ENCODE data around the gene SCPEP1. TPM values are rescaled to one million over a fixed set of nuclear protein-coding genes. Genes with fewer than 3 reads are reported as not detected.
A peak's percentile ranks its signal among the peaks of the same experiment; 100 is the strongest.

SCPEP1 gene
- total and polyA plus RNA-seq, 2 of the 13 experiments (the other 11 are each of a cell fraction or from before 2014, with no cell fraction given), result 24.3 to 27.3 TPM

- TF ChIP-seq PRDM4 (CRISPR knock-in tag; IDR thresholded peaks at IDR 0.05; ENCODE audit: borderline replicate concordance), result no peak
- TF ChIP-seq ZNF136 (CRISPR knock-in tag; IDR thresholded peaks at IDR 0.05; ENCODE audit: low read depth), result no peak
- no peak for TF ChIP-seq FOXP1 (IDR thresholded peaks at IDR 0.05)
- peak; percentile 19; the same call in 1 of the 2 replicates for TF ChIP-seq FOXP1 (CRISPR knock-in tag; IDR thresholded peaks at IDR 0.05)
- no peak for TF ChIP-seq MTF2 (CRISPR knock-in tag; IDR thresholded peaks at IDR 0.05; ENCODE audit: borderline replicate concordance)
- no peak for TF ChIP-seq ZFP36 (IDR thresholded peaks at IDR 0.05; ENCODE audit: borderline replicate concordance, low read depth, low read length, partially characterized antibody)
- TF ChIP-seq TRIM22 (IDR thresholded peaks at IDR 0.05), result no peak
- TF ChIP-seq ZNF260 (CRISPR knock-in tag; IDR thresholded peaks at IDR 0.05; ENCODE audit: borderline replicate concordance, low read depth), result no peak
- TF ChIP-seq ZNF496 (CRISPR knock-in tag; IDR thresholded peaks at IDR 0.05; ENCODE audit: insufficient replicate concordance), result no peak
- no peak for TF ChIP-seq SP140L (CRISPR knock-in tag; IDR thresholded peaks at IDR 0.05; ENCODE audit: borderline replicate concordance)
- no peak for TF ChIP-seq TRAFD1 (CRISPR knock-in tag; IDR thresholded peaks at IDR 0.05; ENCODE audit: borderline replicate concordance)
- TF ChIP-seq TFDP2 (CRISPR knock-in tag; IDR thresholded peaks at IDR 0.05), result no peak
- TF ChIP-seq MATR3 (CRISPR knock-in tag; IDR thresholded peaks at IDR 0.05), result no peak
- no peak for TF ChIP-seq CSRNP1 (CRISPR knock-in tag; IDR thresholded peaks at IDR 0.05)
- no peak for TF ChIP-seq POGZ (CRISPR knock-in tag; IDR thresholded peaks at IDR 0.05)
- TF ChIP-seq KLF9 (CRISPR knock-in tag; IDR thresholded peaks at IDR 0.05; ENCODE audit: low read depth), result no peak
- no peak for TF ChIP-seq HCFC1 (IDR thresholded peaks at IDR 0.05; ENCODE audit: low read depth, low read length)
- TF ChIP-seq RBM22 (optimal IDR thresholded peaks at IDR 0.05; ENCODE audit: low read length), result no peak
- no peak for TF ChIP-seq ETV6 (CRISPR knock-in tag; conservative IDR thresholded peaks at IDR 0.05)
- TF ChIP-seq SP2 (CRISPR knock-in tag; IDR thresholded peaks at IDR 0.05), result no peak
- peak; percentile 18 for TF ChIP-seq SKI (IDR thresholded peaks at IDR 0.05; ENCODE audit: partially characterized antibody)
- no peak for TF ChIP-seq ZNF414 (CRISPR knock-in tag; IDR thresholded peaks at IDR 0.05)
Measured at GRCh38 chr17:56976941-56977608, 856 bp upstream of the SCPEP1 start (continued).
